DMS153 (cell line): ENCODE data around the gene TOMM6.

Experiments
- DNase-seq: peaks from one replicate; lab custom pipeline; 2025; lab: John Stamatoyannopoulos, UW

Gene TOMM6

DNA sequence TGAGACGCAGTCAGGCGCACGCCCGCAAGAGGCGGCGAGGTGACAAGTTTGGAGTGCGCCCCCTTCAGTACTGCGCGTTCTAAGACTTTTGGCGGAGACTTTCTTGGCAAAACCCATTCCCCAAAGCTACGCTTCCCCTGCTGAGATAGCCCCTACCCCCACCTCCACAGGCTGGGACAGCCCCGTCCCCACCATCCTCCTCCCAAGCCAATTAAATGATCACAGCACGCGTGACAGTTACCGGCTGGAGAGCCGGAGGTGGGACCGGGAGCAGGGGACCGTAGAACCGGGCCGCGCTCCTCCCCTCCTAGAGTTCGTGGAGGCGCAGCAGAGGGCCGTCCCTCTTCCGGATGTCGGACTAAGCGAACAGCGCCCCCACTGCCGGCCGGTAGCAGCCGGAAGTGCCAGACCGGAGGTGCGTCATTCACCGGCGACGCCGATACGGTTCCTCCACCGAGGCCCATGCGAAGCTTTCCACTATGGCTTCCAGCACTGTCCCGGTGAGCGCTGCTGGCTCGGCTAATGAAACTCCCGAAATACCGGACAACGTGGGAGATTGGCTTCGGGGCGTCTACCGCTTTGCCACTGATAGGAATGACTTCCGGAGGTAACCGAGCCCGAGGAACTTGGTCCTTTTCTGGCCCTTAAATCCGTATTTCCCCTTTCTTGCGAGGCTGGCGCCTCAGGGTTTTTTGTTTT, at the start of gene TOMM6:
TOMM6 (plus strand) TSS at position 476 of the 699 bp plus-strand sequence; CDS start at position 480, 4 bp downstream.
- peak; percentile 84 for DNase-seq

DNA sequence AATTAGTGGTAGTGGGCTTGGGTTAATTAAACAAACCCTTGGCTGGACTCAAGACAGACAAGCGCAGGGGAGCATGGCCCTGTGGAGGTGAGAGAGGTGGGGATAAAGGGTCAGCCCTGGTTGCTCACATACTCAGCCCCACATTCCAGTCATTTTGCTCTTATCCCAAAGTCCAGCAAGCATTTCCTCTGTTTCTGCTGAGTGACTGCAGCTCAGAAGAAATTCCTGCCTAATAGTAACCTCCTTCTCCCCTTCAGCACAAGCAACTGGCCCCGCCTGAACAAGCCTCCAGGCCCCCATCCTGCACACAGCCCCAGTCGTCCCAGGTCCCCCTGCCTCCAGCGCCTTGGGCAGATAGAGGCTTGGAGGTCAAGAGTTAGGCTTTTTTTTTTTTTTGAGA, 48.5 kb upstream of the TOMM6 start:
- no peak for DNase-seq

DNA sequence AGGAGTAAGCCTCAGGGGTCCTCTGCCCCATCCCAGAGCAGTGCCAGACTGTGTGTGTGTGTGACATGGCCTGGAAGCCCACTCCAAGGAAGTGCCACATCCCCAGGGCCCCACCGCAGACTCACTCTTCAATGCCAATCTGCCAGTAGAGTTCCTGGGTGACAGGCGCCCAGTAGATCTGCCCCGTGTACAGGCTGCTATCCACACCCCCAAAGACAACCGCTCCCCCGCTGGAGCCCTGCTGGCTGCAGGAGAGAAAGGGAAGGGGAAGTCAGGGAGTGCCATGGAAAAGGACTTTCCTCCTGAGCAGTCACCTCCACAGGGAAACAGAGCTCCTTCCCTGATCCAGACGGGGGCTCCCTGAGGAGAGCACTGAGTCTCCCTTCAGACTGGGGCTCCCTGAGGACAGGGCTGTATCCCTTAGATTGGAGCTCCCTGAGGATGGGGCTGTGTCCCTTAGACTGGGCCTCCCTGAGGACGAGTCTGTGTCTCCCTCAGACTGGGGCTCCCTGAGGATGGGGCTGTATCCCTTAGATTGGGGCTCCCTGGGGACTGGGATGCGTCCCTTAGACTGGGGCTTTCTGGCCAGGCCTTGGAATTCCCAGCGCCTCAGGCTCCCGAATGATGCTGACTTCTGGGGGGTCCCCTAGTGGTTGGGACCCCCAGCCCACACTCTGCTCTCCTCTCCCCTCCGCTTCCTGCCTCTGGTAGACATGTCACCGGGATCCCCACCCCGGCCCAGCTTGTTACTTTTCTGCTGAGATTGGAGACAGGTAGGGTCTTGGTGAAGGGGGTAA, 46.9 kb upstream of the TOMM6 start:
- no peak for DNase-seq

DNA sequence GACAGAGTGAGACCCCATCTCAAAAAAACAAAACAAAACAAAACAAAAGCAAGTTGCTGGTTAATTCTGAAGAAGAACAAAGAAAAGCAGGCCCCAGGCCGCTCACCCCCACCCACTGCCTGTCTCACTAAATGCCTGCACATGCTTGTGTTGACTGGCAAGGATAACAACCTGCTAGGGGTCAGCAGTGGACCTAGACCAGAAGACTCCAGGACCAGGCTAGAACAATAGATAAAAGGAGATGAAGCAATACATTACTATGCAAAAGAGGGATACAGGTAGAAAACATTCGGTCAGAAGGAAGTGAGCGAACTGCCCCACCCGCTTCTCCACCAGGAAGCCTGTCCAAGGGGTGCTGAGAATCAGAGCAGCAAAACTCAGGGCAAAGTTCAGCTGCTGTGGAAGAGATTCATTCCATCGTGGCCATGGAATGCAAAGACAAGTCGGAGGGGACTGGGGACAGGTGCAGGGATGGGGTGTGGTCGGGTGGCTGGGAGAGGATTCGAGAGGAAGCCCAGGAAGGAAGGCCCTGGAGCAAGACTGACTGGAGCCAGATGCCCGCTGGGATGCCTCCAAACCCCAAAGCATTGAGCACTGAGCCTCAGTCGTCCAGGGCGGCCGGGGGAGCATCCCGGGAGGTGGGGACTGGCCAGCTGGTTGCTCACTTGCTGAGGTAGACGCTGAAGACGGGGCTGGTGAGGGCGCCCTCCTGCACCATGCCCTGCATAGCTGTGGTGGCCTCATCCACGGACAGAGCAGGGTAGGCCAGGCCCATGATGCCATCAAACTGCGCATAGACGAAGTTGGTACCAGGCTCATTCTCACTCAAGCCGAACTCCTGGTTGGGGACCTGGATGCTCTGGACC, 45.6 kb upstream of the TOMM6 start:
- no peak for DNase-seq

DNA sequence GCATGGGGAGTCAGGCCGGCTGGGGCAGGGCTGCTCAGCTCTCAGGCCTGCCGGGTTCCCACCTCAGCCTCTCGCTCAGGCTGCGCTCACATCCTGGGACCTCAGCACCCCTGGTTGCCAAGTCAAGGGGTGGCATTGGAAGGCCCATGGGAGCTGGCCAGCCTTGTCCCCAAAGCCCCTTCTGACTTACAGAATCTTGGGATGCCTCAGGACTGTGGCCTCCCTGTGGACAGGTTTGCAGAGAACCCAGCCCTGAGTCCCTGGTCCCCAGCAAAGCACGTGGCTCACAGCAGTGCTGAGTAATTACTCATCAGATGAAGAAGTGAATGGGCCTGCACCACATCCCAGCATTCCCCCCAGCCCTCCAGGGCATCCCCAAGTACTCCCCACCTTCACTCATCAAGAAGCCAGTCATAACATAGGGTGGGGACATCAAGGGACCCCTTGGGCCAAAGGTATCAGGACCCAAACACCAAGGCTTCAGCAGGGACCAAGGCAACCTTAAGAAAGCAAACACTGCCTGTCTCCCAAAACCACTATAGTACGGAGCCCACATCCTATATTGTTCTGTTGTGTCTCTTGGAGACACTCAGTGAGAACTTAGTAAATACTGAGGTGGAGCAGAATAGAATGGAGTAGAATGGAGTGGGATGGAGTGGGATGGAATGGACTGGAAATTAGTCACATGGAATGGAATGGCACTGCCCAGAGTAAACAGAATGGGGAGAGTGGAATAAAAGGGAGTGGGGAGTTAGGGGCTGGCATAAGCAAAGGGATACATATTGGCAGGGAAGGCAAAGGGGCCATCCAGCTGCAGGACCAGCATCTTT, 43.9 kb upstream of the TOMM6 start:
- no peak for DNase-seq

DNA sequence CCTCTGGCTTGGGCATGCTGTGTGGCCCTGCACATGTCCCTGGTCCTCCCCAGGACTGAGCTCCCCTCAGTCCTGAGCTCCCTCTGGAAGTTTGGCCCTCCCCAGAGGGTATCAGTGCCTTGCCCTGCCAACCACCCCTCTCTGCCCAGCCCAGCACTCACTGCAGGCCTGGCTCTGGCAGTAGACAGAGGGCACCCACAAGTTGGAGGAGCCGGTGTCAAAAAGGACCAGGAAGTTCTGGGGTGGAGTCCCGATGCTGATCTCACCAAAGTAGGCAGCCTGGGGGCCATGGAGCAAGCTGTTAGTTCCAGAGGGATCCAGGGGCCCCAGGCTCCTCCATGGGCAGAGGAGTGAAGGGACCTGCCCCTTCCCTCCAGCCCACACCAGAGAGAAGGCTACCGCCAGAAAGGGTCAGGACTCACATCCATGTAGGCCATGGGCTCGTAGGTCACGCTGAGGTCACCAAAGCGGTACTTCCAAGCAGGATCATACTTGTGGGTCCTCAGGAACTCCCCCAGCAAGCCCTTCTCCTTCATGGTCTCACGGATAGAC, 43.2 kb upstream of the TOMM6 start:
- DNase-seq = no peak

DNA sequence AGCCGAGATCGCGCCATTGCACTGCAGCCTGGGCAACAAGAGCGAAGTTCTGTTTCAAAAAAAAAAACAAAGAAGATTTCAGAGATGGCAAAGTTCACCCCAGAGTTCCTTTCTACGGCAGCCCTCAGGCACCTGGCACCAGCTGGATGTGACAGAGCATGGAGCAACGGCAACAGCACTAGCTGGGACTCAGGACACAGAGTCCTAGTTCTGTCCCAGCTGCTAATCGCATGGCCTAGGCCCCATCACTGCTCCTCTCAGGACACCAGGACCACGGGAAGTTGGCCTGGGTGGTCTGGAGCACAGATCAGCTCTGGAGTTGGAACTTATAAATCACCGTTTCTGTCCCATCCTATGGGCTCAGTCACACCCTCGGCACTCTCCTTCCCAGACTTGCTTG, 41.4 kb upstream of the TOMM6 start:
- DNase-seq = no peak

DNA sequence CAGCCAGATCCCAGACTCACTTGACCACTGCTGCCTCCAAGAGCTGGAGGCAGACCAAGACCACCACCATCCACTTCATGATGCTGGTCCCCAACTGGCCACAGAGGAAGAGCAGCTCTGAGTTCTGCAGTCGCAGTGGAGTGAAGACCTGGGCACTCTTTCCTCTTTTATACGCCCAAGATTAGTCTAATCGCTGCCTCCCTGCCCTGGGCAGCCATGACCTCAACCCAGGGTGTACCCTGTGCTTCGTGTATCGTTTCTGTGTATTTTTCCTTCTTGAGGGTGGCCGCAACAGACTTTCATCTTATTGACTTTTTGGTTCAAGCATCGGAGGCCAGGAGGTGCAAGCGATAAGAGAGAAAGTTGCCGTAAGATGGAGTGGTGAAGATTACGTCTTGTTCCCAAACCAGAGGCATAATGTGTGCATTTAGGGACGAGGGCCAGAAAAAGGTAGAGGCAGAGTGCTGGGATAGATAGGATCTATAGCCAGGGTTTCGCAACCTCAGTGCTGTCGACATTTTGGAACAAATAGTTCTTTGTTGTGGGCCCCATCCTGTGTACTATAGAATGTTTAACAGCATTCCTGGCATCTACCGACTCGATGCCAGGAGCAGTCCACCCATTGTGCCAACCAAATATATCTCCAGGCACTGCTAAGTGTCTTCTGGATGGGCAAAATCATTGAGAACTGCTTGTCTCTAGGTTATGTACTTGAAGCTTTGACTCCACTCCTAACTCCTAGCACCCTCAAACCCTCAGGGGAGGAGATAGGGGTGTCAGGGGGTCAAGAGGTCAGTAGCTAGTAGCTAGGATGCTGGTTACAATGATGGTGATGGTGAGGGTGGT, 40.0 kb upstream of the TOMM6 start, which contains the start of gene PGC:
PGC (minus strand) TSS at position 142 of the 846 bp plus-strand sequence; CDS start at position 79, 63 bp downstream.
- no peak for DNase-seq

DNA sequence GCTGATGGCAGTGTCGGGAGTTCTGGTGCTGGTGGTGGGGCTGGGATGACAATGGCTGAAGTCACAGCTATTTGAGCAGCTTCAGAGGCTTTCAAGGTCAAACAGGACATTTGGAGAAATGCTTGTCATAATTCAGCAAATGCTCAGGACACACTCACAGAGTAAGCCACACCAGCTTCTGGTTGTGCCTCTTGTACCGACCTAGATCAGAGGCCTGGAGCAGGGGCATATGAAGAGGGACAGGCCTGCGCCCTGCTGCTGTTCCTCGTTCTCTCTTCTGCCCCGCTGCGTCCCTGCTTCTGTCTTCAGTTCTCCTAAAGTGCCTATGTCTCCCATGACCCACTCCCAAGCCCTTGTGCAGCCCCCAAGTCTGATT, 39.4 kb upstream of the TOMM6 start:
- DNase-seq = no peak

DNA sequence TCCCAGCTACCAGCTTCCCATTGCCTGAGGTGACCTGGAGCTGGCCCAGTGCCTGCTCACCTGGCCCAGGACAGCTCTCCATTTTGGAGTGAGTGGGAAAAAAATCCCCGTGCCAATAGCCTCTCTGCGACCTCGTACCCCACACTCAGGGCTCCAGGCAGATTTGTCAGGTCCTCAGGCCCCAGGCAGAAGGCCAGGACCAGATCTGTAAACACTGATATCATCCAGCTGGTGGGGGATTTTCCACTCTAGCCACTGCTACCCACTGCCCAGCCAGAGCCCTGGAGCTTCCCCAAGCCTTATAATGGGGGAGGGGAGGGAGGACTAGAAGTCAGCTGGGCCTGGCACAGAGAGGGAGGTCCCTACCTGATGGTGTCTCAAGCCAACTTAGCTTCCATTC, 39.0 kb upstream of the TOMM6 start:
- no peak for DNase-seq

DNA sequence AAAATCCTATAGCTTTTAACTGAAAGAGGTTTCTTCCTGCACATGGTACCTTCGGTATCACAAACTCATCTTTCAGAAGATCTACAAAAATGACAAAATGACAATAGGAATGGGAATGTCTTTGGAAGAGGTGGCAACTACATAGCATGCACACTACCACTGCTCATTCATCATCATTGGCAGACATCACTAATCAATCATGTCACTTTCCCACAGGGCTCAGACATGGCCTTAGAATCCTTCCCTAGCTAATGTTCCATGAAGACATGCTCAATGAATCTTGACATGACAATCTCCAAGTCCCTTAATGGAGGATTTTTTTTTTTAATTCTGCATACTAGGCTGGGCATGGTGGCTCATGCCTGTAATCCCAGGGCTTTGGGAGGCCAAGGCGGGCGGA, 37.1 kb upstream of the TOMM6 start:
- no peak for DNase-seq

DNA sequence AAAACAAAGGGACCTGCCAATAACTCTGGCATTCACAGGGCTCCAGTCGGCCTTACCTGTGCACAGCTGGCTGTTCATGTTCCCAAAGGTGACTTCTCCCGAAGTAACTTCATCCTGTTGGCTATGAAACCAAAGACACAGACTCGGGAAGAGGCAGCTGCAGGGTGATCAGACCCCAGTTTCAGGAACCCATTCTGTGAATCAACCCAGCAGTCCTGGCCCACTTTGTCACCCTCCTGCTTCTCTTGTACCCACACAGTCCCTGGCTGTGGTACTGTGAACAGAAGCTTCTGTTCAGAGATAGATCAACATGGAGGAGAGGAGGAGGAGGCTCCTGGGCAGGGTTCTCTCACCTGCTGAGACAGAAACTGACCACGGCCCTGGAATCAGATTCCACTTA, 31.6 kb upstream of the TOMM6 start:
- DNase-seq = no peak

DNA sequence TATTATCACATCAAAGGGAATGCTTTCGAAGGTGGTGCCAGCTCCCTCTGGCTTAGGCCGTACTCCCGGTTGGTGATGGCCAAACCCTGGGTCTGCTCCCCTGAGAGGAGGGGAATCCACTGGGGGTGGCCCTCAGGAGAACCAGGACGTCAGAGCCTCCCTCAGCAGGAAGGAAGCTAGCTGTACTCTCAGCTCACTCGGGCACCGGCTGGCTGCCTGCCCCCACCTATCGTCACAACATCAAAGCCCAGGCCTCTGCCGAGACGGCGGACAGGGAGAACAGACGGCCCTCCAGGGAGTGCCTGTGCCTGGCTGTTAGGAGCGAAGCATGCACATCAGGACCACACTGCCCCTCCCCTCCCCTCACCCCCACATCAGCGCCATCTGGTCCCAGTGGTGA, 31.1 kb upstream of the TOMM6 start:
- DNase-seq = no peak

DNA sequence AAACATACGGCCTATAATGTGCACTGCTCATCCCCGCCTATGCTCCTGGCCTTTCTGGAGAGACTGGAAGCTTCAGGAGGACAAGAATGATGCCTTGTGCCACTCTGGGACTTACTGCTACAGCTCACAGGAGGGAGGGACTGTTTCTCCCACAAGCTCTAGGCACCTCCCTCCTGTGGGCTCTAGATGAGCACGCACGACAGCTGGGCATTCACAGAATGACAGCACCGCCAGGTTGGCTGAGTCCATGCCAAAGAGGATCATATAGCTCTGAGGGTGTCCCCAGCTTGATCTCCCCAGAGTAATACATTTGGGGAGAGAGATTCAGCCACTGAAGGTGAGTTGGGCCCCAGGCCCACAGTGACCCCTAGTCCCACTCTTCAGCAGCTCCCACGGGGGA, 30.2 kb upstream of the TOMM6 start:
- no peak for DNase-seq

DNA sequence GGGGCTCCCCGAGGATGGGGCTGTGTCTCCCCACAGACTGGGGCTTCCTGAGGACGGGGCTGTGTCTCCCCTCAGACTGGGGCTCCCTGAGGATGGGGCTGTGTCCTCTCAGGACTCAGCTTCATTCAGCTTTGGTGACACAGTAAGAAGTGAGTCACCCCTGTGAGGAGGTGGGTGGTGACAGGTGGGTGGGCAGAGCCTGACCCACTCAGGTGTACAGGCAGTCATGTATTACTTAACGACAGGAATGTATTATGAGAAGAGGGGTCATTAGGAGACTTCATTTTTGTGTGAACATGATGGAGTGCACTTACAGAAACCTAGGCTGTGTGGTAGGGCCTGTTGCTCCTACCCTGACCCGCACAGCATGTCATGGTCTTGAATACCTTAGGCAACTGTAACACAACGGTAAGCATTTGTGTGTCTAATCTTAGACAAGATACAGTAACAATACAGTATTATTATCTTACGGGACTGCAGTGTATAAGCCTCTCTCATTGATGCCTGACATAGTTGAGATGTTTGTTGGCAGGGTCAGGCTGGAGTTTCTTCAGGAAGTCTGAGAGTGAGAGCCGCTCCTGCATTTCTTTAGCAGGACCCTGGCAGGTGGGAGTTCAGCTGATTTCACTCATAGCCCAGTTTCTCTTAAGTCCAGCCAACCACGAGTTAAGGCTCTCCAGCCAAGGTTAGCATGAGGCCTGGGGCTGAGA, 29.4 kb upstream of the TOMM6 start:
- DNase-seq = no peak

DNA sequence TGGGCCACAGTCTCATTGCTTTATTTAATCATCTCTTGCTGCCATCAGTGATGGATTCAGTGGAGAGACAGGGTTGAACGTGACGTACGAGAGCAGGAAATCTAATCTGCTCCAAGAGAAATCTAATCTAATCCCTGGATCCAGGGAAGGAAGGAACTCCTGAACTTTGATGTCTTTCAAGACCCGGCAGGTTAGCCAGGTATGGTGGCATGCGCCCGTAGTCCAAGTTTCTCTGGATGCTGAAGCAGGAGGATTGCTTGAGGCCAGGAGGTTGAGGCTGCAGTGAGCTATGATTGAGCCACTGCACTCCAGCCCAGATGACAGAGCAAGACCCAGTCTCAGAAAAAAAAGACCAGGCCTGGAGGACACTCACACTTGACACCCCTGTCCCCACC, 28.9 kb upstream of the TOMM6 start:
- DNase-seq = no peak

DNA sequence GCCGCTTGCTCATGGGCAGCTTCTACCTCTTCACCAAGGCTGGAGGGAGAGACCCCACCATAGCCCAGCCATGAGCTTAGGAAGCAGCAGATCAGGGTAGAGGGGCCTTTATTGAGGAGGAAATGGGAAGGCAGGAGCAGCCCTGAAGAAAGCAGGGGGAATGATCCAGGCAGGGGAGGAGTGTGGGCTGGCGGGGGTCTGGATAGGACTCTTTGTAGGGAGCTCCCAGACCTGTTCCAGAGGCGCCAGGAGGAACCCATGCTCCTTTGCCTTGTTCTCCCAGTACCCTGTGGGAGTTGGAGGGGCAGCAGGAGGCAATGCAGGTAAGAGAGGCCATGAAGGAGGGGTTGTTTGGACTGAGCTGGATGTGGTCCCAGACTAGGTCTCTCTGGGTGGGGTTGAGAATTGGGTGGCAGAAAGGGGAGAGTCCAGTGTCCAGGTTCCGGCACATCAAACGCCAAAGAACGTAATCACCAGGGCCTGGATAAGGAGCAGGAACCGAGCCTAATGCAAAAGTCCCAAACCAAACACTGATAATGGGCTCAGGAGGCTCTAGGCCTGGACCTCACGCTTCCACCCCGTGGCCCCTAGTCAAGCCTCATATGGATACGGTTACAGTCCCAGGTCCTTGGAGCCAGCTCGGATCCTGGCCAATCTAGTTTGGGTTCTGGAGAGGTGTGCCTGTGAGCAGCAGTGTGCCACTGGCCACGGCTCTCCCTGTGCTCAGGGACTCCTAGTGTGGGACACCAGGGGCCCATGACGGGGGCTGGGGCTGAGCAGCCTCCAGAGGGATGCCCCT, 28.2 kb upstream of the TOMM6 start:
- no peak for DNase-seq

DNA sequence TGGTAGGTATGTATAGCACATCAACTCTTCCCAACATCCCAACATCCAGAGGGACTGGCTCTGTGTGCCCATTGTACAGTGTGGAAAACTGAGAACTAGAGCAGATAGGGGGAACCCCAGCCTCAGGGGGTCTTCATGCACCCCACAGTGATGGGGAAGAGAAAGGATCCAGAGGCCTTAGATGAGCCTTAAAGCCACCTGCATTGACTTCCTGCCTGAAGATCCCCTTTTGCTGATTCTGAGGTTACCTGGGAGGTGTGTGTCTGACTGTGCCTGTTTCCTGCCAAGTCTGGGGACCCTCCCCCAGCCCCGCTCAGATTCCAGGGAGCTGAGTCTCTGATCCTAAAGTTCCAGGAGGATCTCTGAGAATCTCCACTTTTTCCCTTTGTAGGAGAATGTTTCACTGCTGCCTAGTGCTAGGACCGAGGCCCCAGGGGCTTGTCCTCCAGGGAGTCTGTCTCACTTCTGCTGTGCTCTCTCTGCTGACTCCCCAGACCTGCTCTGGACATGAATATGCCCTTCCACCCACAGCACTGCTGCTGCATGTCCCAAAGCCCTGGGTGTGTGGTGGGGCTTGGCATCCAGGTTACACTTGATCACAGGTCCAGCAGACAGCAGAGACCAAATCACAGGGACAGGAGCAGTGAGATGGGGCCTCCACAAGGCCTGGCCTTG, 27.5 kb upstream of the TOMM6 start:
- DNase-seq = no peak
